HepG2 (cell line): ENCODE results near the gene NAA38. TPM values are rescaled to one million over a fixed set of nuclear protein-coding genes. Genes with fewer than 3 reads are reported as not detected.

Experiments
- EEA1 ChIP-seq: sonication (generic); formaldehyde crosslinking; IDR thresholded peaks from 2 replicates; pipeline ENCODE4 v1.5.1; 2020; ENCODE audit warnings: mild to moderate bottlenecking, missing genetic modification reagents, borderline replicate concordance
- FOSL2 ChIP-seq: sonication (generic); formaldehyde crosslinking; IDR thresholded peaks from 2 replicates; pipeline ENCODE4 v1.4.0; 2020; ENCODE audit warnings: missing genetic modification reagents
- FOXA1 ChIP-seq, 2 experiments: fragments of 450-650 bp in 1 of 2; sonication (generic) in 1 of 2; formaldehyde crosslinking in 1 of 2; IDR thresholded peaks; 2 replicates each; pipeline versions ENCODE4 v1.4.0 to v1.6.1; 2016 to 2020; ENCODE audit warnings: missing genetic modification reagents in 1 of 2
- FOXC1 ChIP-seq: sonication (generic); formaldehyde crosslinking; IDR thresholded peaks from 2 replicates; pipeline ENCODE4 v1.8.0; 2022; ENCODE audit warnings: mild to moderate bottlenecking, missing genetic modification reagents, borderline replicate concordance
- FOXK2 ChIP-seq: fragments of 450-650 bp; IDR thresholded peaks from 2 replicates; pipeline ENCODE4 v1.6.1; 2016
- FOXP1 ChIP-seq, 2 experiments: fragments of 450-650 bp in 1 of 2; IDR thresholded peaks; 2 replicates each; pipeline ENCODE4 v1.6.1; 2017 to 2018; ENCODE audit warnings: antibody characterized with exemption in 1 of 2
- GABPA ChIP-seq, 2 experiments: IDR thresholded peaks; 2 replicates each; pipeline ENCODE4 v1.6.1; 2011 to 2016; ENCODE audit warnings: low read depth in 2 of 2, low read length in 1 of 2, missing biosample characterization in 1 of 2, missing genetic modification characterization in 1 of 2
- HNRNPLL ChIP-seq: fragments of 200-400 bp; formaldehyde crosslinking; IDR thresholded peaks from 2 replicates; pipeline ENCODE4 v1.6.1; 2017; ENCODE audit warnings: mild to moderate bottlenecking, low read depth, low read length; ENCODE audit not compliant: poor library complexity, severe bottlenecking
- KMT2A ChIP-seq: sonication (generic); formaldehyde crosslinking; IDR thresholded peaks from 2 replicates; pipeline ENCODE4 v1.4.0; 2020; ENCODE audit warnings: missing genetic modification reagents
- NFE2L2 ChIP-seq: fragments of 150-350 bp; IDR thresholded peaks from 2 replicates; pipeline ENCODE4 v1.6.1; 2014; ENCODE audit warnings: low read length
- NFKBIZ ChIP-seq: IDR thresholded peaks from 2 replicates; pipeline ENCODE4 v1.6.1; 2018; ENCODE audit warnings: missing genetic modification reagents, missing compliant biosample characterization
- NPAS2 ChIP-seq: sonication (generic); formaldehyde crosslinking; IDR thresholded peaks from 2 replicates; pipeline ENCODE4 v1.8.0; 2022; ENCODE audit warnings: mild to moderate bottlenecking, missing genetic modification reagents, borderline replicate concordance
- YEATS2 ChIP-seq: sonication (generic); formaldehyde crosslinking; IDR thresholded peaks from 2 replicates; pipeline ENCODE4 v1.4.0; 2020; ENCODE audit warnings: missing genetic modification reagents, borderline replicate concordance
- ZEB1 ChIP-seq: IDR thresholded peaks from 2 replicates; pipeline ENCODE4 v1.6.1; 2012; ENCODE audit warnings: mild to moderate bottlenecking, low read depth, inconsistent platforms; ENCODE audit not compliant: insufficient replicate concordance
- ZNF331 ChIP-seq: sonication (generic); formaldehyde crosslinking; IDR thresholded peaks from 2 replicates; pipeline ENCODE4 v1.4.0; 2020; ENCODE audit warnings: missing genetic modification reagents
- ZNF354B ChIP-seq: sonication (generic); formaldehyde crosslinking; IDR thresholded peaks from 2 replicates; pipeline ENCODE4 v1.8.0; 2022; ENCODE audit warnings: mild to moderate bottlenecking, missing genetic modification reagents
- ZNF550 ChIP-seq: sonication (generic); formaldehyde crosslinking; IDR thresholded peaks from 2 replicates; pipeline ENCODE4 v1.4.0; 2020; ENCODE audit warnings: mild to moderate bottlenecking, missing genetic modification reagents, borderline replicate concordance
- ZNF652 ChIP-seq: IDR thresholded peaks from 2 replicates; pipeline ENCODE4 v1.6.1; 2016; ENCODE audit warnings: low read depth, borderline replicate concordance
- polyA plus RNA-seq, 8 experiments: library from polyadenylated mRNA; depleted of rRNA in 3 of 8; stranded (reverse) in 7 of 8; unstranded in 1 of 8; fragments of >200 nt; fragmentation: Illumina TruSeq in 4 of 8; extraction: Trizol in 4 of 8; gene quantifications; 2 replicates each; pipeline versions ENCODE4 v1.2.1 to v1.2.3, GENCODE V29; 2011 to 2016; ENCODE audit warnings: low read depth in 4 of 8, missing spikeins in 1 of 8, mixed read lengths in 1 of 8; ENCODE audit not compliant: insufficient read depth in 1 of 8
- total RNA-seq, 5 experiments: library from RNA; depleted of rRNA; stranded (reverse); fragments of >200 nt; fragmentation: Illumina TruSeq; extraction: Trizol; gene quantifications; 2 replicates each; pipeline ENCODE4 v1.2.3, GENCODE V29; 2016; ENCODE audit warnings: low read depth in 1 of 5
- TF ChIP-seq, protein P1 (sequence below): IDR thresholded peaks from 2 replicates; pipeline ENCODE4 v1.6.1; 2016; ENCODE audit warnings: low read depth, missing genetic modification reagents, missing compliant biosample characterization
- TF ChIP-seq, protein P2 (sequence below): sonication (generic); formaldehyde crosslinking; IDR thresholded peaks from 2 replicates; pipeline ENCODE4 v1.4.0; 2020; ENCODE audit warnings: missing genetic modification reagents, borderline replicate concordance

NAA38 gene
- total and polyA plus RNA-seq, 2 of the 13 experiments (the other 11 are each of a cell fraction or from before 2014, with no cell fraction given), result 46.9 to 91.6 TPM

- TF ChIP-seq, protein P1, sequence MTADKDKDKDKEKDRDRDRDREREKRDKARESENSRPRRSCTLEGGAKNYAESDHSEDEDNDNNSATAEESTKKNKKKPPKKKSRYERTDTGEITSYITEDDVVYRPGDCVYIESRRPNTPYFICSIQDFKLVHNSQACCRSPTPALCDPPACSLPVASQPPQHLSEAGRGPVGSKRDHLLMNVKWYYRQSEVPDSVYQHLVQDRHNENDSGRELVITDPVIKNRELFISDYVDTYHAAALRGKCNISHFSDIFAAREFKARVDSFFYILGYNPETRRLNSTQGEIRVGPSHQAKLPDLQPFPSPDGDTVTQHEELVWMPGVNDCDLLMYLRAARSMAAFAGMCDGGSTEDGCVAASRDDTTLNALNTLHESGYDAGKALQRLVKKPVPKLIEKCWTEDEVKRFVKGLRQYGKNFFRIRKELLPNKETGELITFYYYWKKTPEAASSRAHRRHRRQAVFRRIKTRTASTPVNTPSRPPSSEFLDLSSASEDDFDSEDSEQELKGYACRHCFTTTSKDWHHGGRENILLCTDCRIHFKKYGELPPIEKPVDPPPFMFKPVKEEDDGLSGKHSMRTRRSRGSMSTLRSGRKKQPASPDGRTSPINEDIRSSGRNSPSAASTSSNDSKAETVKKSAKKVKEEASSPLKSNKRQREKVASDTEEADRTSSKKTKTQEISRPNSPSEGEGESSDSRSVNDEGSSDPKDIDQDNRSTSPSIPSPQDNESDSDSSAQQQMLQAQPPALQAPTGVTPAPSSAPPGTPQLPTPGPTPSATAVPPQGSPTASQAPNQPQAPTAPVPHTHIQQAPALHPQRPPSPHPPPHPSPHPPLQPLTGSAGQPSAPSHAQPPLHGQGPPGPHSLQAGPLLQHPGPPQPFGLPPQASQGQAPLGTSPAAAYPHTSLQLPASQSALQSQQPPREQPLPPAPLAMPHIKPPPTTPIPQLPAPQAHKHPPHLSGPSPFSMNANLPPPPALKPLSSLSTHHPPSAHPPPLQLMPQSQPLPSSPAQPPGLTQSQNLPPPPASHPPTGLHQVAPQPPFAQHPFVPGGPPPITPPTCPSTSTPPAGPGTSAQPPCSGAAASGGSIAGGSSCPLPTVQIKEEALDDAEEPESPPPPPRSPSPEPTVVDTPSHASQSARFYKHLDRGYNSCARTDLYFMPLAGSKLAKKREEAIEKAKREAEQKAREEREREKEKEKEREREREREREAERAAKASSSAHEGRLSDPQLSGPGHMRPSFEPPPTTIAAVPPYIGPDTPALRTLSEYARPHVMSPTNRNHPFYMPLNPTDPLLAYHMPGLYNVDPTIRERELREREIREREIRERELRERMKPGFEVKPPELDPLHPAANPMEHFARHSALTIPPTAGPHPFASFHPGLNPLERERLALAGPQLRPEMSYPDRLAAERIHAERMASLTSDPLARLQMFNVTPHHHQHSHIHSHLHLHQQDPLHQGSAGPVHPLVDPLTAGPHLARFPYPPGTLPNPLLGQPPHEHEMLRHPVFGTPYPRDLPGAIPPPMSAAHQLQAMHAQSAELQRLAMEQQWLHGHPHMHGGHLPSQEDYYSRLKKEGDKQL (CRISPR knock-in tag), result peak; percentile 79
- TF ChIP-seq NFE2L2, result peak; percentile 31; the same call in 1 of the 2 replicates
- peak; percentile 90 for TF ChIP-seq FOSL2 (CRISPR knock-in tag)
- peak; percentile 92 for TF ChIP-seq ZNF331
- peak; percentile 51 for TF ChIP-seq KMT2A
- TF ChIP-seq HNRNPLL, result no peak
- TF ChIP-seq ZNF550 (CRISPR knock-in tag), result 0 out of 2 replicates have a peak, but pooled peaks have one; percentile 73
- 0 out of 2 replicates have a peak, but pooled peaks have one; percentile 15 for TF ChIP-seq EEA1 (CRISPR knock-in tag)
- TF ChIP-seq NPAS2 (CRISPR knock-in tag), result no peak
- peak; percentile 76; the same call in 1 of the 2 replicates for TF ChIP-seq FOXP1 (IDR thresholded peaks at IDR 0.05)
- TF ChIP-seq FOXP1 (CRISPR knock-in tag; IDR thresholded peaks at IDR 0.05), result peak; percentile 79
- TF ChIP-seq FOXA1 (IDR thresholded peaks at IDR 0.05), result no peak
- no peak; the same call in none of the 2 replicates for TF ChIP-seq FOXA1 (CRISPR knock-in tag; IDR thresholded peaks at IDR 0.05)
- TF ChIP-seq GABPA (IDR thresholded peaks at IDR 0.05; ENCODE audit: low read depth, low read length), result peak; percentile 34; the same call in 1 of the 2 replicates
- peak; percentile 81 for TF ChIP-seq GABPA (CRISPR knock-in tag; IDR thresholded peaks at IDR 0.05; ENCODE audit: low read depth)
- peak; percentile 94 for TF ChIP-seq ZNF652
- peak; percentile 86 for TF ChIP-seq ZEB1
- TF ChIP-seq, protein P2, sequence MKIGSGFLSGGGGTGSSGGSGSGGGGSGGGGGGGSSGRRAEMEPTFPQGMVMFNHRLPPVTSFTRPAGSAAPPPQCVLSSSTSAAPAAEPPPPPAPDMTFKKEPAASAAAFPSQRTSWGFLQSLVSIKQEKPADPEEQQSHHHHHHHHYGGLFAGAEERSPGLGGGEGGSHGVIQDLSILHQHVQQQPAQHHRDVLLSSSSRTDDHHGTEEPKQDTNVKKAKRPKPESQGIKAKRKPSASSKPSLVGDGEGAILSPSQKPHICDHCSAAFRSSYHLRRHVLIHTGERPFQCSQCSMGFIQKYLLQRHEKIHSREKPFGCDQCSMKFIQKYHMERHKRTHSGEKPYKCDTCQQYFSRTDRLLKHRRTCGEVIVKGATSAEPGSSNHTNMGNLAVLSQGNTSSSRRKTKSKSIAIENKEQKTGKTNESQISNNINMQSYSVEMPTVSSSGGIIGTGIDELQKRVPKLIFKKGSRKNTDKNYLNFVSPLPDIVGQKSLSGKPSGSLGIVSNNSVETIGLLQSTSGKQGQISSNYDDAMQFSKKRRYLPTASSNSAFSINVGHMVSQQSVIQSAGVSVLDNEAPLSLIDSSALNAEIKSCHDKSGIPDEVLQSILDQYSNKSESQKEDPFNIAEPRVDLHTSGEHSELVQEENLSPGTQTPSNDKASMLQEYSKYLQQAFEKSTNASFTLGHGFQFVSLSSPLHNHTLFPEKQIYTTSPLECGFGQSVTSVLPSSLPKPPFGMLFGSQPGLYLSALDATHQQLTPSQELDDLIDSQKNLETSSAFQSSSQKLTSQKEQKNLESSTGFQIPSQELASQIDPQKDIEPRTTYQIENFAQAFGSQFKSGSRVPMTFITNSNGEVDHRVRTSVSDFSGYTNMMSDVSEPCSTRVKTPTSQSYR, result peak; percentile 100
- no peak for TF ChIP-seq ZNF354B (CRISPR knock-in tag)
- TF ChIP-seq FOXK2, result peak; percentile 73
- TF ChIP-seq YEATS2 (CRISPR knock-in tag), result peak; percentile 89; the same call in 1 of the 2 replicates
- peak; percentile 91 for TF ChIP-seq NFKBIZ (CRISPR knock-in tag)
- TF ChIP-seq FOXC1 (CRISPR knock-in tag), result peak; percentile 88
Measured at GRCh38 chr17:7836596-7837407, 20.6 kb downstream of the NAA38 start (continued).
